Esophagus (tissue), 2 donors: ENCODE measurements around the gene CACNA1D. TPM values are rescaled to one million over a fixed set of nuclear protein-coding genes. Genes with fewer than 3 reads are reported as not detected.

ENCODE experiments used
- H3K27ac ChIP-seq, 2 donors: one replicate each; pipeline ENCODE4 v1.5.1; 2013; ENCODE audit warnings: low read depth in 2 of 2, mild to moderate bottlenecking in 2 of 2, inconsistent platforms in 1 of 2, low read length in 1 of 2, moderate library complexity in 1 of 2
- H3K27me3 ChIP-seq, 2 donors: one replicate each; pipeline ENCODE4 v1.6.1; 2013; ENCODE audit warnings: low read length in 2 of 2, control low read depth in 1 of 2, mild to moderate bottlenecking in 1 of 2; ENCODE audit not compliant: insufficient read depth in 2 of 2, control insufficient read depth in 1 of 2
- H3K36me3 ChIP-seq, 2 donors: one replicate each; pipeline ENCODE4 v1.6.1; 2013; ENCODE audit warnings: low read length in 1 of 2; ENCODE audit not compliant: control insufficient read depth in 2 of 2, insufficient read depth in 2 of 2
- H3K4me1 ChIP-seq, 2 donors: one replicate each; pipeline ENCODE4 v1.6.1; 2013; ENCODE audit warnings: low read length in 1 of 2; ENCODE audit not compliant: control insufficient read depth in 2 of 2, insufficient read depth in 2 of 2
- H3K4me3 ChIP-seq, 2 donors: one replicate each; pipeline ENCODE4 v1.5.1; 2013; ENCODE audit warnings: low read length in 2 of 2, mild to moderate bottlenecking in 2 of 2, low read depth in 1 of 2, moderate library complexity in 1 of 2
- H3K9me3 ChIP-seq, 2 donors: one replicate each; pipeline ENCODE4 v1.6.1; 2013; ENCODE audit warnings: mild to moderate bottlenecking in 2 of 2, low read depth in 1 of 2, low read length in 1 of 2, moderate library complexity in 1 of 2; ENCODE audit not compliant: control insufficient read depth in 2 of 2, insufficient read depth in 1 of 2
- WGBS, 2 donors: extraction: QIAGEN DNeasy Blood & Tissue Kit; methylation state at CpG; one replicate each; pipeline ENCODE4 v1.1.7; 2013; 5-methylcytosine and 5-hydroxymethylcytosine counted together
- polyA plus RNA-seq, 2 donors: library from polyadenylated mRNA; stranded (reverse); fragments of 200-250 nt; gene quantifications; one replicate each; pipeline ENCODE4 v1.2.3, GENCODE V29; 2013
- donor health status: healthy with polysubstance abuse.
- donor health status: Bipolar disorder and iron deficiency.

Gene CACNA1D
- polyA plus RNA-seq, 2 donors, result 0.38 to 0.61 TPM

DNA sequence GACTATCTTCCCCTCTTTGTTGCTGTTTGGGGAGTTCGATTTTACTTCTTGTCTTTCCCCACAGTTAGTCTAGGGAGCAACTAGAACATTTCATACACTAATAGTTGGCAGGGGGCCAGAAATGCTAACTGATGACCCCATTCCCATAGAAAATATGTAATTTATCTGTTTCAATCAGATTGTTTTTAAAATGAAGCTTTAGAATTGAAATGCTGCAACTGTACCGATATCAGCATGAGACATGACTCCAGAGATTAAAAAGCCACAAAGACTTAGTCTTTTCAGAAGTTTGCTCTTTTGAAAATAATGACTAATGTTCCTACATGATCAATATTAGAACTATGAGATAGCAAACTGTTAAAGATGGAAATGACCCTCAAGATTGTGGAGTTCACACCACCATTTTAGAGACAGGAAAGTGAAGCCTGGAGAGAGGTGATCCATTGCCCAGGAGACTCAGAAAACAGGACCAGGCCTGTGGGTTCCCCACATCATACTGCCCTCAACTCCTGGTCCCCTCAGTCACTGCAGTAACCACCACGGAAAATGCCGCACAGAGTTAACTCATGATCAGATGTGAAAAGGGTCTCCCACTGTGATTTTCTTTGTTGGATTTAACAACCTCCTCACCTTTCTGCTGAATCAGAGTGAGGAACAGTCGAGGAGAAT lies 221.5 kb downstream of the CACNA1D start:
- Histone ChIP-seq H3K27me3 (no peaks in the 10 kb centered on the region), H3K9me3 (no peaks in the 10 kb centered on the region), H3K27ac (no peak overlapping the region), H3K4me1 (peaks cover 3% of the 10 kb centered on the region in 2 donors), H3K4me3 (no peak overlapping the region), H3K36me3 (no peaks in the 10 kb centered on the region)
- 73 to 82% methylated on average over 5 of the region's 5 CpGs for WGBS, 2 donors

DNA sequence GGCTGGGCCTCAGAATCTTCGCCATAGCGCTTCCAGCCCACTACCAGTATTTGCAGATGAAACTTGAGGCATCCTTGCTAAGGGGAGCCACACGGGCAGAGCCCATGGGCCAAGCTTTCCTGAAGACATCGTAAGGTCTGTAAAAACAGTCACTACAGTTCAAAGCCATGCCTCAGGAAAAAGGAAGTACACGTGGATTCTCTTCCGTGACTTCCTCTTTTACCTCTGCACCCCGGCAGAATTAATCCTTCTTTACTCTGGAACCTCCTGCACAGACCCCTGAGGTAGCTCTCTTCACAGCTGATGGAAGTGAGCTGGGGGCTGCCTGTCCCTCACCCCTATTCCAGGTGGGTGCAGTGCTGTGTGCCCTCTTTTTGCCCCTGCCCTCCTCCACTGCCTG lies 222.6 kb downstream of the CACNA1D start:
- no peak overlapping the region for H3K27ac ChIP-seq
- WGBS, 2 donors, result 76 to 81% methylated on average over 7 of the region's 7 CpGs
- no peaks in the 10 kb centered on the region for H3K27me3 ChIP-seq
- peaks cover 3% of the 10 kb centered on the region in 2 donors for H3K4me1 ChIP-seq
- no peaks in the 10 kb centered on the region for H3K36me3 ChIP-seq
- no peak overlapping the region for H3K4me3 ChIP-seq
- no peaks in the 10 kb centered on the region for H3K9me3 ChIP-seq

DNA sequence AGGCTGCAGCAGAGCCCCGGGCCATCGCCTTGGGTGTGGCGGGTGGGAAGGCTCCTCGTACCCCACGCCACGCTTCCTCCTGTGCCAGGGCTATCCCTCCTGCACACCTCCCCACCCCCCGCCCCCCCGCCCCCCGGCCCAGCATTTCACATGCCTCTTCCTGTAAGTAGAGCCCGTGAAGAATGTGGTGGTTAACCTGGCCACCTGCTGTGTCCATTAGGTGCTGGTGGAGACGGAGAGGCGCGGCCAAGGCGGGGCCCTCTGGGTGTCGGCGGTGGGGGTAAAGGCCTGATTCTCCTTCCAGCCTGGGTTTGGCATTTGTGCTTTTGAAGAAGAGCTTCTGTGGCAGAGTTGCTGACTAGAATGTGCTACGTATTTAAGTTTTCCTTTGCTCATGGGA lies 224.1 kb downstream of the CACNA1D start:
- Histone ChIP-seq H3K4me3 (no peak overlapping the region), H3K4me1 (peaks cover 3% of the 10 kb centered on the region in 2 donors), H3K36me3 (no peaks in the 10 kb centered on the region), H3K9me3 (no peaks in the 10 kb centered on the region), H3K27me3 (no peaks in the 10 kb centered on the region), H3K27ac (no peak overlapping the region)
- 87 to 89% methylated on average over 17 of the region's 17 CpGs for WGBS, 2 donors

DNA sequence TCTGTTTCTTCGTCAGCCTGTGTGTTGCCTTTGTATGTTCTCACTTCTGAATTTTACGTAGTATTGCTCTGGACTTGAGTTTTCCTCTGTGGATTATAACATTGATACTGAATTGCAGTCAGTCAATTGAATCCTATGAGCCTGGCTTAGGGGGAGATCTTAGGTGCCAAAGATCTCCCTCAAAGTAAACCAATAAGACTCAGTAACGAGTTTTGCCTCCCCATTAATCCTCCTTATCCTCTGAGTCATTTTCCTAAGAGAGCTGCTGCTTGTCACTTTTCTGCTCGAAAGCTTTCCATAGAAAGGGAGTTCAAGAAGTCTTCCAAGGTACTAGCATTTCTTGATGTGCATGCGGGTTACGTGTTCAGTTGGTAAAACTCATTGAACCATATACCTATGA lies 225.4 kb downstream of the CACNA1D start:
- Histone ChIP-seq H3K9me3 (no peaks in the 10 kb centered on the region), H3K4me1 (peaks cover 3% of the 10 kb centered on the region in 2 donors), H3K27ac (no peak overlapping the region), H3K36me3 (no peaks in the 10 kb centered on the region), H3K4me3 (no peak overlapping the region), H3K27me3 (no peaks in the 10 kb centered on the region)
- 56% methylated on average over 6 of the region's 6 CpGs for WGBS, 2 donors

DNA sequence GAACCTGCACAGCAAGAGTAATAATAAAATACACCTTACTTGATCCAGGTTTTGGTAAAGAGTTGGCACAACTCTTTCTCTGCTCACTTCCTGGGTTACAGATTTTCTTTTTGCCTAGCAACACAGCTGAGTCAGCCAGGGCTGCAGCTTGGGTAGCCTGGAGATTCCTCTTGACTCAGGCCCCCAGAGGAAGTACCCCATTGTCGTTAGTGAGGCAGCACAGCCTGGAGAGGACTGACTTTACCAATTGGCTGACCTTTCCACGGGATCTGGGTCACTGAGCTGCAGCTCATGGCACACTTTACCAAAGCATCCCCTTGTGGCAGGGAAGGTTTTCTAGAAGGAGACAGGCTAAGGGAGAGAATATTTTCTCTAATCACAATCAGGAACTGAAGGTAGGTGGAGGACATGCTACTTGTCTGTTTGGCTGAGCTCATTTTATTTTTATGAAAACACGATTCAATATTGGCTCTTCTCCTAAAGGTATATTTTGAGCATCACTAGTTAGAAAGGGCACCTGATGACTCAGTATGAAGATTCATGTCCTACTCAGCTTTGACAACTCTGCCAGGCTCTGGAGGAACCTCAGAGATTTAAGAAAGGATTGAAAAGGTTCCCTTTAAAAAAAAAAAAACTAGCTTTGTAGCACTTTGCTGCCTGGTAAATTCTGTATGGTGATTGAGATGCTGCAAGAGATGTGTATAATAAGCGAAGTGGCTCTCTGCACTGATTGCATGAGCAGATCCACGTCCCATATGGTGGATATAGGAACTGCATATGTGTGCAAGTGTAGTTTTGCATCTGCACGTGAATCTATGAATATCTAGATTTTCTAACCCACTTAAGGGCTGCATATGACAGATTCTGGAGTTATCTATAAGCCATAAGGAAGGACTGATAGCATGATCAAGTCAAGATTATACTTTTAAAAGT lies 227.0 kb downstream of the CACNA1D start:
- 51 to 57% methylated on average over 6 of the region's 6 CpGs for WGBS, 2 donors
- Histone ChIP-seq H3K36me3 (no peaks in the 10 kb centered on the region), H3K27me3 (no peaks in the 10 kb centered on the region), H3K9me3 (no peaks in the 10 kb centered on the region), H3K4me1 (peaks cover 3% of the 10 kb centered on the region in 2 donors), H3K27ac (no peak overlapping the region), H3K4me3 (no peak overlapping the region)

DNA sequence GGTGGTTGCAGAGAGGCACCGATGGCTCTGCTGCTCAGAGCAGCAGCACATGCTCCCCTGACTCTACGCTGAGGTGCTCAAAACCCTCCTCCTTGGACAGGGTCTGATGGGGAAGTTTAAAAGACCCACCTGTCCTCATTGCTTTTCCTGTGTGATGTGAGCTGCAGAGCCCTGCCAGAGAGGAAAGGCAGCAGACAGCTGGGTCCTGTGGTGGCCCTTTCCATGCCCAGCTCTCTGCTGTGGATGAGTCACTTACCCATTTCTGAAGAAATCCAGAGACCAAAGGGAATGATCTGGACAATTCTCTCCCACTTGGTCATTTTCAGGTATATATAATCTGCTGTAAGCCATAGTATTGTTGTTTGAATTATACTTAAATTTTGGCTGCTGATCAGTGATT lies 230.2 kb downstream of the CACNA1D start:
- no peaks in the 10 kb centered on the region for H3K9me3 ChIP-seq
- H3K4me3 ChIP-seq, result no peak overlapping the region
- no peaks in the 10 kb centered on the region for H3K27me3 ChIP-seq
- H3K27ac ChIP-seq, result no peak overlapping the region
- H3K4me1 ChIP-seq, result no peaks in the 10 kb centered on the region
- WGBS, 2 donors, result 81 to 93% methylated on average over 2 of the region's 2 CpGs
- no peaks in the 10 kb centered on the region for H3K36me3 ChIP-seq

DNA sequence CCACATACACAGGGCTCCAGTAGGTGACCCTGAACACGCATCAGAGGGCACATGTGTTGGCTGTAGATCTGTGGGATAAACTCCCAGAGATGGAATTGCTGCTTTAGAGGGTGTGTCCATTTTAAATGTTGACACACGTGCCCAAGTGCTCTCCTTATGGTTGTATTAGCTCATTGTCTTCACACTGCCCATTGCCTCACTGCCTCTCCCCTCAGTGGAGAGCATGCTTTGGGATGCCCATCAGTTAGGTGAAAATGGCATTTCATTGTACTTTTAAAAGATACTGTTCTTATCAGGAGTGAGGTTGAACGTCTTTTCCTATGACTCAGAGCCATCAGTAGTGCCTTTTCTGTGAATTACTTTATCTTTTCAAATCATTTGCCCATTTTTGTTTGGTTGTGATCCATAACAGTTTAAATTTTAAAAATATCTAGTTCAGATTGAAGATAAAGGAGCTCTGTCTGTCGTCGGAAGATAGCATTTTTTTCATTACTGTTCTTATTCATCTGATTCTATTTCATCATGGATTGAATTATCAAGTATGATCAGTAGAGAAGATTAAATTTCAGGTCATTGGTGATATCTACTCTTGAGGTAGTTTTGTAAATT lies 231.1 kb downstream of the CACNA1D start:
- Histone ChIP-seq H3K4me1 (no peaks in the 10 kb centered on the region), H3K36me3 (no peaks in the 10 kb centered on the region), H3K9me3 (no peaks in the 10 kb centered on the region), H3K27me3 (no peaks in the 10 kb centered on the region), H3K4me3 (no peak overlapping the region), H3K27ac (no peak overlapping the region)
- WGBS, 2 donors, result 78% methylated on average over 5 of the region's 5 CpGs

DNA sequence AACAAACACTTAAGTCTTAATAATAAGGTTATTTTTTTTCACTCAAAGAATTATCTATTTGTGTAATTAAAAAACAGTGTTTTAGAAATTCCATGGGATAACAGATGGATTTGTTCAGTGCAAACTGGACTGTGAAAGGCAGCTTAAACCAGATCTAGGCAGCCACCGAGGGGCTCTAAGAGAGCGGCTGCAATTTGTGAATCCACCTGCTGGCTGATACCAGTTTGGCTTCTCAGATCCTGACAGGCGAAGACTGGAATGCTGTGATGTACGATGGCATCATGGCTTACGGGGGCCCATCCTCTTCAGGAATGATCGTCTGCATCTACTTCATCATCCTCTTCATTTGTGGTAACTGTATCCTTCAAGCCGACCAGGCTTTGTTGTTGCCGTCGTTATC lies 232.2 kb downstream of the CACNA1D start:
- Histone ChIP-seq H3K27me3 (no peaks in the 10 kb centered on the region), H3K4me3 (no peak overlapping the region), H3K9me3 (no peaks in the 10 kb centered on the region), H3K27ac (no peak overlapping the region), H3K36me3 (no peaks in the 10 kb centered on the region), H3K4me1 (no peaks in the 10 kb centered on the region)
- 87 to 90% methylated on average over 9 of the region's 9 CpGs for WGBS, 2 donors

DNA sequence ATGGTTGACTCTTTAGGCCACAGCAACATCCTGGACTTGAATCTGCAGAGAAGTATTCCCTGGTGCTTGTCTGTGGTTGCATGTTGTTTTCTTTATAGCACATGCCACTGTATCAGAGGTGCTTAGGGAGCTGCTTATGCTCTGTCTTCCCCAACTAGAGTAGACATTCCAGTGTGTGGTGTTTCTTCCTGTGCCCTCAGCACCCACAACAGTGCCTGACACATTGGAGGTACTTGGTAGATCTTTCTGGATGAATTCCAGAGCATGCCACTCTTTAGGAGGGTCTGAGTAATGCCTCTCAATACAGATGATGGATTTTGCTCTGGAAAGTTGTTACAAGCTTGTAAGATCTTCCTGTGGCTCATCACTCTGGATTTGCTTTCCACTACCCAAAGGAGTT lies 234.2 kb downstream of the CACNA1D start:
- H3K27me3 ChIP-seq, result no peaks in the 10 kb centered on the region
- no peak overlapping the region for H3K27ac ChIP-seq
- no peak overlapping the region for H3K4me3 ChIP-seq
- no peaks in the 10 kb centered on the region for H3K4me1 ChIP-seq
- no peaks in the 10 kb centered on the region for H3K9me3 ChIP-seq
- H3K36me3 ChIP-seq, result no peaks in the 10 kb centered on the region
